Astrocyte (in vitro differentiated cells and primary cell): ENCODE data around the gene MYH9.

Experiments used
- EZH2 ChIP-seq: IDR thresholded peaks from 2 replicates; pipeline ENCODE4 v1.6.1; 2012; ENCODE audit warnings: mild to moderate bottlenecking, low read length, inconsistent platforms; ENCODE audit not compliant: insufficient read depth
- TF ChIP-seq, protein P1 (sequence below): IDR thresholded peaks from 2 replicates; pipeline ENCODE4 v1.5.1; 2011; ENCODE audit warnings: low read depth, mild to moderate bottlenecking, inconsistent platforms, low read length, moderate library complexity; ENCODE audit not compliant: insufficient read depth

DNA sequence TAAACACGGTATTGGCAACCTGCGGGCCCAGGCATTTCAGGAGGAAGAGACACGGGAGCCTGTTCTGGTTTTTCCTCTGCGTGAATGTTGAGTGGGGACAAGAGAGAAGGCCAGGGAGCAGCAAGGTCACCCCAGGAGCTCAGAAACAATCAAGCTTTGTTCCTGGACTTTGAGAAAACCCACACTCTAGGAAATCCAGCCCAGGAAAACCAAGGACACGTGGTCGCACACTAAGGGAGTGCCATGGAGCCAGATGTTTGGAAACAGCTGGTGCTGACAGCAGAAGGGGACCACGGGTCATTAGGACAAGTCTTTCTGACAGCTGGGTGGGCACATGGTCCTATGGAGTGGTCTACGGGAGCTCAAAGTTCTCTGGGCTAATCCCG, 44.1 kb downstream of the MYH9 start:
- TF ChIP-seq, protein P1, sequence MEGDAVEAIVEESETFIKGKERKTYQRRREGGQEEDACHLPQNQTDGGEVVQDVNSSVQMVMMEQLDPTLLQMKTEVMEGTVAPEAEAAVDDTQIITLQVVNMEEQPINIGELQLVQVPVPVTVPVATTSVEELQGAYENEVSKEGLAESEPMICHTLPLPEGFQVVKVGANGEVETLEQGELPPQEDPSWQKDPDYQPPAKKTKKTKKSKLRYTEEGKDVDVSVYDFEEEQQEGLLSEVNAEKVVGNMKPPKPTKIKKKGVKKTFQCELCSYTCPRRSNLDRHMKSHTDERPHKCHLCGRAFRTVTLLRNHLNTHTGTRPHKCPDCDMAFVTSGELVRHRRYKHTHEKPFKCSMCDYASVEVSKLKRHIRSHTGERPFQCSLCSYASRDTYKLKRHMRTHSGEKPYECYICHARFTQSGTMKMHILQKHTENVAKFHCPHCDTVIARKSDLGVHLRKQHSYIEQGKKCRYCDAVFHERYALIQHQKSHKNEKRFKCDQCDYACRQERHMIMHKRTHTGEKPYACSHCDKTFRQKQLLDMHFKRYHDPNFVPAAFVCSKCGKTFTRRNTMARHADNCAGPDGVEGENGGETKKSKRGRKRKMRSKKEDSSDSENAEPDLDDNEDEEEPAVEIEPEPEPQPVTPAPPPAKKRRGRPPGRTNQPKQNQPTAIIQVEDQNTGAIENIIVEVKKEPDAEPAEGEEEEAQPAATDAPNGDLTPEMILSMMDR: no peak
- TF ChIP-seq EZH2: no peak
